ENCODE data around the gene TLR8. TPM values are rescaled to one million over a fixed set of nuclear protein-coding genes. Genes with fewer than 3 reads are reported as not detected.
"Not testable (repeated sequence)": the region's sequence is repeated elsewhere in the genome, so short reads cannot be mapped to it uniquely, and the experiment has no call there.

The TLR8 gene
- total and polyA plus RNA-seq, 2 donors from 2014 or later = 3.1 TPM; not detected in 1

GRCh38 chrX:12958461-12958860 is 52.0 kb downstream of the TLR8 start:
- intact Hi-C loops (cut with DNase I) = no loop called here
- H3K4me3 ChIP-seq (ENCODE audit: low read length in 3 of 3) = no peak overlapping the region
- TF ChIP-seq CTCF (IDR thresholded peaks at IDR 0.05; ENCODE audit: borderline replicate concordance, extremely low read depth, insufficient read depth) = no peak
- FAIRE-seq (no peak), DNase-seq (no peak)
- H3K9me3 ChIP-seq (ENCODE audit: control insufficient read depth in 2 of 3, insufficient read depth in 1 of 3, low read length in 3 of 3) = no peaks in the 10 kb centered on the region
- no peaks in the 10 kb centered on the region for H3K36me3 ChIP-seq (ENCODE audit: control insufficient read depth in 2 of 3, insufficient read depth in 3 of 3, low read length in 3 of 3)
- no peaks in the 10 kb centered on the region for H3K27me3 ChIP-seq (ENCODE audit: control insufficient read depth, insufficient read depth, low read length)
- peaks cover 0 to 9% (median 0%) of the 10 kb centered on the region in 3 donors for H3K4me1 ChIP-seq (ENCODE audit: control insufficient read depth in 2 of 3, insufficient read depth in 2 of 3, low read depth in 1 of 3, low read length in 3 of 3)
- no peak overlapping the region for H3K27ac ChIP-seq (ENCODE audit: low read depth in 2 of 2, low read length in 2 of 2)
- H3K9ac ChIP-seq (ENCODE audit: low read length in 3 of 3) = no peak overlapping the region

GRCh38 chrX:12961196-12961718 is 54.8 kb downstream of the TLR8 start:
- Histone ChIP-seq H3K4me1 (ENCODE audit: control insufficient read depth in 2 of 3, insufficient read depth in 2 of 3, low read depth in 1 of 3, low read length in 3 of 3) (peaks cover 0 to 3% (median 0%) of the 10 kb centered on the region in 3 donors), H3K9me3 (ENCODE audit: control insufficient read depth in 2 of 3, insufficient read depth in 1 of 3, low read length in 3 of 3) (no peaks in the 10 kb centered on the region), H3K9ac (ENCODE audit: low read length in 3 of 3) (no peak overlapping the region), H3K4me3 (ENCODE audit: low read length in 3 of 3) (no peak overlapping the region), H3K27me3 (ENCODE audit: control insufficient read depth, insufficient read depth, low read length) (no peaks in the 10 kb centered on the region), H3K27ac (ENCODE audit: low read depth in 2 of 2, low read length in 2 of 2) (no peak overlapping the region), H3K36me3 (ENCODE audit: control insufficient read depth in 2 of 3, insufficient read depth in 3 of 3, low read length in 3 of 3) (no peaks in the 10 kb centered on the region)
- intact Hi-C loops (cut with DNase I) = no loop called here
- FAIRE-seq (no peak), DNase-seq (no peak)
- TF ChIP-seq CTCF (IDR thresholded peaks at IDR 0.05; ENCODE audit: borderline replicate concordance, extremely low read depth, insufficient read depth) = no peak

GRCh38 chrX:12962041-12962504 is 55.7 kb downstream of the TLR8 start:
- Histone ChIP-seq H3K36me3 (ENCODE audit: control insufficient read depth in 2 of 3, insufficient read depth in 3 of 3, low read length in 3 of 3) (no peaks in the 10 kb centered on the region), H3K4me1 (ENCODE audit: control insufficient read depth in 2 of 3, insufficient read depth in 2 of 3, low read depth in 1 of 3, low read length in 3 of 3) (no peaks in the 10 kb centered on the region), H3K27ac (ENCODE audit: low read depth in 2 of 2, low read length in 2 of 2) (no peak overlapping the region), H3K9me3 (ENCODE audit: control insufficient read depth in 2 of 3, insufficient read depth in 1 of 3, low read length in 3 of 3) (no peaks in the 10 kb centered on the region), H3K4me3 (ENCODE audit: low read length in 3 of 3) (no peak overlapping the region), H3K27me3 (ENCODE audit: control insufficient read depth, insufficient read depth, low read length) (no peaks in the 10 kb centered on the region), H3K9ac (ENCODE audit: low read length in 3 of 3) (no peak overlapping the region)
- intact Hi-C loops (cut with DNase I) = no loop called here
- FAIRE-seq = no peak
- no peak for DNase-seq
- no peak for TF ChIP-seq CTCF (IDR thresholded peaks at IDR 0.05; ENCODE audit: borderline replicate concordance, extremely low read depth, insufficient read depth)

GRCh38 chrX:12963210-12963850 is 56.9 kb downstream of the TLR8 start:
- not testable (repeated sequence) for H3K36me3 ChIP-seq (ENCODE audit: control insufficient read depth in 2 of 3, insufficient read depth in 3 of 3, low read length in 3 of 3)

More at GRCh38 chrX:12963210-12963850, 56.9 kb downstream of the TLR8 start:
- H3K4me3 ChIP-seq (ENCODE audit: low read length in 3 of 3); intact Hi-C loops (cut with DNase I); FAIRE-seq; DNase-seq; H3K9ac ChIP-seq (ENCODE audit: low read length in 3 of 3); H3K4me1 ChIP-seq (ENCODE audit: control insufficient read depth in 2 of 3, insufficient read depth in 2 of 3, low read depth in 1 of 3, low read length in 3 of 3); H3K27me3 ChIP-seq (ENCODE audit: control insufficient read depth, insufficient read depth, low read length); H3K27ac ChIP-seq (ENCODE audit: low read depth in 2 of 2, low read length in 2 of 2); H3K9me3 ChIP-seq (ENCODE audit: control insufficient read depth in 2 of 3, insufficient read depth in 1 of 3, low read length in 3 of 3): not testable (repeated sequence)
